Gastroesophageal sphincter (tissue), 4 donors: ENCODE measurements around the gene ING1. TPM values are rescaled to one million over a fixed set of nuclear protein-coding genes. Genes with fewer than 3 reads are reported as not detected.

Source experiments
- ATAC-seq: fragments of 150-250 bp; one replicate; pipeline ENCODE4 v1.9.1; 2016; ENCODE audit warnings: mild to moderate bottlenecking, moderate library complexity
- H3K27ac ChIP-seq, 4 donors: fragments of 200-600 bp; sonication (generic) in 3 of 4; 1 replicate in 3 of 4; 2 replicates in 1 of 4; pipeline ENCODE4 v1.5.1; 2016 to 2019
- H3K27me3 ChIP-seq: fragments of 200-600 bp; sonication (generic); one replicate; pipeline ENCODE4 v1.5.1; 2019
- H3K36me3 ChIP-seq, 2 donors: fragments of 200-600 bp; sonication (generic); one replicate each; pipeline ENCODE4 v1.5.1; 2019; ENCODE audit warnings: control low read depth in 1 of 2
- H3K4me1 ChIP-seq, 3 donors: fragments of 200-600 bp; sonication (generic); 1 replicate in 2 of 3; 2 replicates in 1 of 3; pipeline ENCODE4 v1.5.1; 2016 to 2019; ENCODE audit warnings: control low read depth in 2 of 3
- H3K4me3 ChIP-seq, 2 donors: fragments of 200-600 bp; sonication (generic); one replicate each; pipeline ENCODE4 v1.5.1; 2019; ENCODE audit warnings: mild to moderate bottlenecking in 1 of 2, moderate library complexity in 1 of 2
- H3K9me3 ChIP-seq, 3 donors: fragments of 200-600 bp; sonication (generic); one replicate each; pipeline ENCODE4 v1.5.1; 2017 to 2019; ENCODE audit warnings: control low read depth in 2 of 3
- EP300 ChIP-seq: sonication (generic); formaldehyde crosslinking; IDR thresholded peaks from one replicate; pipeline ENCODE4 v1.6.1; 2017; ENCODE audit warnings: antibody characterized with exemption, mild to moderate bottlenecking
- POLR2A ChIP-seq, 2 donors: fragments of 450-650 bp; IDR thresholded peaks; one replicate each; pipeline ENCODE4 v1.6.1; 2017; ENCODE audit warnings: antibody characterized with exemption in 2 of 2, mild to moderate bottlenecking in 2 of 2, moderate library complexity in 1 of 2
- POLR2AphosphoS5 ChIP-seq: sonication (generic); formaldehyde crosslinking; IDR thresholded peaks from one replicate; pipeline ENCODE4 v1.6.1; 2017; ENCODE audit warnings: antibody characterized with exemption
- WGBS, 2 donors: methylation state at CpG; one replicate each; pipeline ENCODE4 v1.1.5; 2018; ENCODE audit warnings: low coverage in 1 of 2; 5-methylcytosine and 5-hydroxymethylcytosine counted together
- total RNA-seq, 4 donors: library from RNA; depleted of rRNA; stranded (reverse); fragments of >200 nt; gene quantifications; one replicate each; pipeline ENCODE4 v1.1.0, GENCODE V29; 2016
- TF ChIP-seq, protein P1 (sequence below), 4 experiments: fragments of 200-600 bp in 2 of 4; fragments of 450-650 bp in 2 of 4; sonication (generic) in 1 of 4; IDR thresholded peaks; one replicate each; pipeline ENCODE4 v1.5.1; 2017 to 2019; ENCODE audit warnings: antibody characterized with exemption in 4 of 4, mild to moderate bottlenecking in 2 of 4, moderate library complexity in 2 of 4

The ING1 gene
- total RNA-seq, 4 donors from 2014 or later = 16.2 to 29.0 (median 22.7) TPM

DNA sequence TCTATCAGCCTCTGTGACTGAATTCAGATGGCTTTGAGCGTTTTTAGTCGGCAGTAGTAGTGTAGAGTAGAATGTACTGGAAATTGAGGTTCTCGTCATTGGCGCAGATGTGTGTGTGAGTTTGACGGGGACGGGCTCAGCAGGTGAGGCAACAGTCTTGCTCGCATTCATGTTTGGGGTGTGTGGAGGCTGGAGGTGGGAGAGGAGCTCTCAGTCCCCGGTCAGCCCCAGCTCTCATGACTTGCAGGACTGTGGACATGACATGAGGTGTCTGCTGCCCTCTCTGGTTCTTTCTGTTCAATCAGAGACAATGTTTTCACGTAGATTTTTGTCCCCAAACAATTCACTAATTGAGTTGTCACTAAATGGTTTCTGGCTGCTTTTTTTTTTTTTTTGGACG, 57.2 kb downstream of the ING1 start:
- no peak overlapping the region for H3K27ac ChIP-seq
- 69 to 78% methylated on average over 5 to 8 of the region's 10 CpGs for WGBS, 2 donors
- no peak for ATAC-seq
- no peaks in the 10 kb centered on the region for H3K36me3 ChIP-seq
- no peaks in the 10 kb centered on the region for H3K4me1 ChIP-seq
- no peaks in the 10 kb centered on the region for H3K9me3 ChIP-seq
- H3K4me3 ChIP-seq = no peak overlapping the region
- peaks cover 11% of the 10 kb centered on the region for H3K27me3 ChIP-seq
- TF ChIP-seq POLR2AphosphoS5 (no peak), POLR2A (IDR thresholded peaks at IDR 0.05) (no peak), EP300 (no peak)
- TF ChIP-seq, protein P1, sequence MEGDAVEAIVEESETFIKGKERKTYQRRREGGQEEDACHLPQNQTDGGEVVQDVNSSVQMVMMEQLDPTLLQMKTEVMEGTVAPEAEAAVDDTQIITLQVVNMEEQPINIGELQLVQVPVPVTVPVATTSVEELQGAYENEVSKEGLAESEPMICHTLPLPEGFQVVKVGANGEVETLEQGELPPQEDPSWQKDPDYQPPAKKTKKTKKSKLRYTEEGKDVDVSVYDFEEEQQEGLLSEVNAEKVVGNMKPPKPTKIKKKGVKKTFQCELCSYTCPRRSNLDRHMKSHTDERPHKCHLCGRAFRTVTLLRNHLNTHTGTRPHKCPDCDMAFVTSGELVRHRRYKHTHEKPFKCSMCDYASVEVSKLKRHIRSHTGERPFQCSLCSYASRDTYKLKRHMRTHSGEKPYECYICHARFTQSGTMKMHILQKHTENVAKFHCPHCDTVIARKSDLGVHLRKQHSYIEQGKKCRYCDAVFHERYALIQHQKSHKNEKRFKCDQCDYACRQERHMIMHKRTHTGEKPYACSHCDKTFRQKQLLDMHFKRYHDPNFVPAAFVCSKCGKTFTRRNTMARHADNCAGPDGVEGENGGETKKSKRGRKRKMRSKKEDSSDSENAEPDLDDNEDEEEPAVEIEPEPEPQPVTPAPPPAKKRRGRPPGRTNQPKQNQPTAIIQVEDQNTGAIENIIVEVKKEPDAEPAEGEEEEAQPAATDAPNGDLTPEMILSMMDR (IDR thresholded peaks at IDR 0.05) = no peak

DNA sequence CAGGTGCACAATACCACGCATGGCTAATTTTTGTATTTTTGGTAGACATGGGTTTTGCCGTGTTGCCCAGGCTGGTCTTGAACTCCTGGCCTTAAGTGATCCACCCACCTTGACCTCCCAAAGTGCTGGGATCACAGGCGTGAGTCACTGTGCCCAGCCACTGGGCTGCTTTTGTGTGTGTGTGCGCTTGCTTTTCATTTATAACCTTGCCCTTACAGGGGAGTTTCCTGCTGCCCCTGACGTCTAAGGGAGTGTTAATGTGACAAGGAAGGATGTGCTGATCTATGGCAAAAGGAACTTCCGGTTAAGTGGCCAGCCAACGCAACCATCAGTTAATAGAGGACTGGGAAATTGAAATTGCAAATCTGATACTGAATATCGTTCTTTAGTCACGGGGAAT, 57.7 kb downstream of the ING1 start:
- Histone ChIP-seq H3K27me3 (peaks cover 11% of the 10 kb centered on the region), H3K4me1 (no peaks in the 10 kb centered on the region), H3K27ac (no peak overlapping the region), H3K9me3 (no peaks in the 10 kb centered on the region), H3K36me3 (no peaks in the 10 kb centered on the region), H3K4me3 (no peak overlapping the region)
- no peak for TF ChIP-seq EP300
- TF ChIP-seq, protein P1 (IDR thresholded peaks at IDR 0.05) = no peak
- TF ChIP-seq POLR2AphosphoS5 = no peak
- TF ChIP-seq POLR2A (IDR thresholded peaks at IDR 0.05) = no peak
- WGBS, 2 donors = 60 to 63% methylated on average over 2 to 7 of the region's 9 CpGs
- peak; percentile 41 for ATAC-seq

- no peak overlapping the region for H3K4me3 ChIP-seq
- TF ChIP-seq POLR2AphosphoS5 = no peak
- TF ChIP-seq EP300 = no peak
- TF ChIP-seq POLR2A (IDR thresholded peaks at IDR 0.05) = no peak
- TF ChIP-seq, protein P1 (IDR thresholded peaks at IDR 0.05) = no peak
- H3K4me1 ChIP-seq = no peaks in the 10 kb centered on the region
- 67 to 86% methylated on average over 4 to 6 of the region's 13 CpGs for WGBS, 2 donors
- no peaks in the 10 kb centered on the region for H3K36me3 ChIP-seq
- peaks cover 11% of the 10 kb centered on the region for H3K27me3 ChIP-seq
- H3K27ac ChIP-seq = no peak overlapping the region
- no peaks in the 10 kb centered on the region for H3K9me3 ChIP-seq
- no peak for ATAC-seq
Measured at GRCh38 chr13:110772091-110772984, 58.8 kb downstream of the ING1 start.

Other genes with a start within 250 kb of the ING1 start
- 10 to 100 TPM in 3 of 4 donors, 1 to 10 TPM in 1; 8.7 to 32.8 (median 18.4) TPM for gene RAB20, start 152.0 kb upstream of the ING1 start, total RNA-seq
- 10 to 100 TPM; 29.5 to 45.3 (median 36.0) TPM for gene NAXD, start 98.2 kb upstream of the ING1 start, total RNA-seq
- gene CARS2, start 7.6 kb upstream of the ING1 start, total RNA-seq = 10 to 100 TPM; 36.6 to 69.1 (median 53.8) TPM
- gene ANKRD10, start 201.4 kb downstream of the ING1 start, total RNA-seq = 100 to 1,000 TPM in 3 of 4 donors, 10 to 100 TPM in 1; 97.8 to 189 (median 114) TPM